KMS-11 (cell line): Measurements from ENCODE around the gene ARHGAP19.

ENCODE experiments used
- H2AFZ ChIP-seq: fragments of 200-600 bp; sonication (generic); 2 replicates; pipeline ENCODE4 v1.6.1; 2016; ENCODE audit warnings: antibody characterized with exemption, mixed run types, low read depth
- H3K27ac ChIP-seq: fragments of 200-600 bp; sonication (generic); 2 replicates; pipeline ENCODE4 v1.6.1; 2016; ENCODE audit warnings: mild to moderate bottlenecking, mixed run types
- H3K27me3 ChIP-seq: fragments of 200-600 bp; sonication (generic); 2 replicates; pipeline ENCODE4 v1.6.1; 2017; ENCODE audit warnings: mild to moderate bottlenecking, low read depth, mixed run types, moderate library complexity; ENCODE audit not compliant: insufficient read depth
- H3K36me3 ChIP-seq: fragments of 200-600 bp; sonication (generic); 2 replicates; pipeline ENCODE4 v1.6.1; 2017; ENCODE audit warnings: mild to moderate bottlenecking, mixed run types; ENCODE audit not compliant: insufficient read depth
- H3K4me1 ChIP-seq: fragments of 200-600 bp; sonication (generic); 2 replicates; pipeline ENCODE4 v1.6.1; 2016; ENCODE audit warnings: mild to moderate bottlenecking, low read depth, mixed run types; ENCODE audit not compliant: poor library complexity, severe bottlenecking
- H3K4me2 ChIP-seq: fragments of 200-600 bp; sonication (generic); 2 replicates; pipeline ENCODE4 v1.7.0; 2016; ENCODE audit warnings: mild to moderate bottlenecking, mixed run types
- H3K4me3 ChIP-seq: fragments of 200-600 bp; sonication (generic); IDR thresholded peaks from 2 replicates; pipeline ENCODE4 v1.6.1; 2017; ENCODE audit warnings: low read depth, low read length, mixed read lengths; ENCODE audit not compliant: insufficient read depth
- H3K79me2 ChIP-seq: fragments of 200-600 bp; sonication (generic); 2 replicates; pipeline ENCODE4 v1.6.1; 2016; ENCODE audit warnings: low read depth, mixed run types; ENCODE audit not compliant: insufficient read depth
- H3K9ac ChIP-seq: fragments of 200-600 bp; sonication (generic); 2 replicates; pipeline ENCODE4 v1.6.1; 2016; ENCODE audit warnings: mild to moderate bottlenecking, mixed run types
- H4K20me1 ChIP-seq: fragments of 200-600 bp; sonication (generic); 2 replicates; pipeline ENCODE4 v1.6.1; 2016; ENCODE audit warnings: mild to moderate bottlenecking, mixed run types; ENCODE audit not compliant: insufficient read depth
- TF ChIP-seq, protein P1 (sequence below): fragments of 200-600 bp; sonication (generic); conservative IDR thresholded peaks from 2 replicates; pipeline ENCODE4 v1.6.1; 2017; ENCODE audit warnings: low read depth, mild to moderate bottlenecking, antibody characterized with exemption, low read length, moderate library complexity, mixed read lengths

Gene ARHGAP19

DNA sequence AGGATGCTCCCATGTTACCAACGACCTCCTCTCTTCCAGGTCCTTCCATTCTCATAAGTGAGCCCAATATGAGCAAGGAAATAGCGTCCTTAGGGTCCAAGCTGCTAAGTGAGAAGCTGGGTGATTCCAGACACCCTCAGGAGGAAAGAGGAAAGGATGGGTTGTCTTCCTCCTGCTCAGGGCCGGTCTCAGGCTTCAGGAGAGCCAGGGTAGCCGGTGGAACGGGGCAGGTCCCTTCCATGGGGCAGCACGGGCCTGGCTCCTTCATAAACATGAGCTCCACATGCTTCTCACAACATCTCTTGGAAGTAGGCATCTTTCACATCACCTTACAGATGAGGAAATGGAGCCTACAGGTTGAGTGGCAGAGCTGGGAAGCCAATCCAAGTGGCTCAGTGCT lies 119.4 kb downstream of the ARHGAP19 start:
- no peak overlapping the region for H3K4me3 ChIP-seq
- no peaks in the 10 kb centered on the region for H3K36me3 ChIP-seq
- H3K4me1 ChIP-seq, result peaks cover 23% of the 10 kb centered on the region
- no peak overlapping the region for H3K27ac ChIP-seq
- no peak overlapping the region for H3K9ac ChIP-seq
- H3K27me3 ChIP-seq, result no peaks in the 10 kb centered on the region
- no peak overlapping the region for H3K4me2 ChIP-seq
- TF ChIP-seq, protein P1, sequence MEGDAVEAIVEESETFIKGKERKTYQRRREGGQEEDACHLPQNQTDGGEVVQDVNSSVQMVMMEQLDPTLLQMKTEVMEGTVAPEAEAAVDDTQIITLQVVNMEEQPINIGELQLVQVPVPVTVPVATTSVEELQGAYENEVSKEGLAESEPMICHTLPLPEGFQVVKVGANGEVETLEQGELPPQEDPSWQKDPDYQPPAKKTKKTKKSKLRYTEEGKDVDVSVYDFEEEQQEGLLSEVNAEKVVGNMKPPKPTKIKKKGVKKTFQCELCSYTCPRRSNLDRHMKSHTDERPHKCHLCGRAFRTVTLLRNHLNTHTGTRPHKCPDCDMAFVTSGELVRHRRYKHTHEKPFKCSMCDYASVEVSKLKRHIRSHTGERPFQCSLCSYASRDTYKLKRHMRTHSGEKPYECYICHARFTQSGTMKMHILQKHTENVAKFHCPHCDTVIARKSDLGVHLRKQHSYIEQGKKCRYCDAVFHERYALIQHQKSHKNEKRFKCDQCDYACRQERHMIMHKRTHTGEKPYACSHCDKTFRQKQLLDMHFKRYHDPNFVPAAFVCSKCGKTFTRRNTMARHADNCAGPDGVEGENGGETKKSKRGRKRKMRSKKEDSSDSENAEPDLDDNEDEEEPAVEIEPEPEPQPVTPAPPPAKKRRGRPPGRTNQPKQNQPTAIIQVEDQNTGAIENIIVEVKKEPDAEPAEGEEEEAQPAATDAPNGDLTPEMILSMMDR, result no peak
- no peak overlapping the region for H2AFZ ChIP-seq
- H3K79me2 ChIP-seq, result no peaks in the 10 kb centered on the region; the same call in 1 of the 2 replicates
- H4K20me1 ChIP-seq, result no peaks in the 10 kb centered on the region
